SH-SY5Y (cell line): Measurements from ENCODE around the gene SUMF2.

Source experiments
- GATA2 ChIP-seq: IDR thresholded peaks from 2 replicates; pipeline ENCODE4 v1.6.1; 2011; ENCODE audit warnings: mild to moderate bottlenecking, low read depth, low read length
- GATA3 ChIP-seq: IDR thresholded peaks from 2 replicates; pipeline ENCODE4 v1.6.1; 2011; ENCODE audit warnings: low read depth, mild to moderate bottlenecking, low read length, moderate library complexity

DNA sequence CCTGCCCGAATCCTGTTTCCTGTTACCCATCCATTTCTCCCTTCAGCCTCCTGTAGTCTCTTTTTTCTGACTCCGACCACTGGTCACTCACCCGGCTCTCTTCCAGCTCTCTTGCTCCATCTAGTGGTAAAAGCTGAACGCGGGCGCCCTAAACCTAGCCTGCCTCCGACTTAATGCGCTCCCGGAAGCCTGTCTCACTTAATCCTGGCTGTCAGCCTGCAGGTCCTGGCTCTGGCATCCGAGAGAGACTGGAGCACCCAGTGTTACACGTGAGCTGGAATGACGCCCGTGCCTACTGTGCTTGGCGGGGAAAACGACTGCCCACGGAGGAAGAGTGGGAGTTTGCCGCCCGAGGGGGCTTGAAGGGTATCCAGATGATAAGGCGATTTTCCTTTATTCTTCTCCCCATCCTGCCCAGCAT lies 10.3 kb downstream of the SUMF2 start:
- TF ChIP-seq GATA2 (no peak), GATA3 (no peak)
